ENCODE data around the gene CT45A5.
"Not testable (repeated sequence)": the region's sequence is repeated elsewhere in the genome, so short reads cannot be mapped to it uniquely, and the experiment has no call there.

The CT45A5 gene, protein sequence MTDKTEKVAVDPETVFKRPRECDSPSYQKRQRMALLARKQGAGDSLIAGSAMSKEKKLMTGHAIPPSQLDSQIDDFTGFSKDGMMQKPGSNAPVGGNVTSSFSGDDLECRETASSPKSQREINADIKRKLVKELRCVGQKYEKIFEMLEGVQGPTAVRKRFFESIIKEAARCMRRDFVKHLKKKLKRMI

DNA sequence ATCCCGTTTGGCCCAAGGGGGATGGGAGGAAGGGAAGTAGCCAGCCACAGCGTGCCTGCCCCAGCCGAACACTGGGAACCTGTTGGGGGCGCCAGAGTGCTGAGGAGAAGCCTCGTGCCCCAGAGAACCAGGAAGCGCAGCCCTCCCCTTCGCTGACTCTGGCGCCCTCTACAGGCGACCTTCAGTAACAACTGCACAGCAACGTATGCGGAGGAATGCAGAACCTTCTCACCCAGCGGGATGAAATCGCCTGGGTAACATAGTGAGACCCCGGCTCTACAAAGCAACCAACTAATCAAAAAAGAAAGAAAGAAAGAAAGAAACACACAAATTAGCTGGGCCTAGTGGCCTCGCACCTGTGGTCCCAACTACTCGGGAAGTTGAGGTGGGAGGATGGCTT is at the start of gene CT45A5:
Gene CT45A5 (minus strand): TSS at position 101 of the 400 bp plus-strand sequence. CDS start 3,774 bp downstream, outside the sequence.
- DNase-seq = not testable (repeated sequence)

DNA sequence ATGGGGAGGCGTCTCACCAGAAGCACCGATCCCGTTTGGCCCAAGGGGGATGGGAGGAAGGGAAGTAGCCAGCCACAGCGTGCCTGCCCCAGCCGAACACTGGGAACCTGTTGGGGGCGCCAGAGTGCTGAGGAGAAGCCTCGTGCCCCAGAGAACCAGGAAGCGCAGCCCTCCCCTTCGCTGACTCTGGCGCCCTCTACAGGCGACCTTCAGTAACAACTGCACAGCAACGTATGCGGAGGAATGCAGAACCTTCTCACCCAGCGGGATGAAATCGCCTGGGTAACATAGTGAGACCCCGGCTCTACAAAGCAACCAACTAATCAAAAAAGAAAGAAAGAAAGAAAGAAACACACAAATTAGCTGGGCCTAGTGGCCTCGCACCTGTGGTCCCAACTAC is 34.6 kb upstream of the CT45A5 start, which contains the start of gene CT45A2:
Gene CT45A2 (minus strand): TSS at position 101 of the 400 bp plus-strand sequence. CDS start 3,747 bp downstream, outside the sequence.
- not testable (repeated sequence) for DNase-seq

DNA sequence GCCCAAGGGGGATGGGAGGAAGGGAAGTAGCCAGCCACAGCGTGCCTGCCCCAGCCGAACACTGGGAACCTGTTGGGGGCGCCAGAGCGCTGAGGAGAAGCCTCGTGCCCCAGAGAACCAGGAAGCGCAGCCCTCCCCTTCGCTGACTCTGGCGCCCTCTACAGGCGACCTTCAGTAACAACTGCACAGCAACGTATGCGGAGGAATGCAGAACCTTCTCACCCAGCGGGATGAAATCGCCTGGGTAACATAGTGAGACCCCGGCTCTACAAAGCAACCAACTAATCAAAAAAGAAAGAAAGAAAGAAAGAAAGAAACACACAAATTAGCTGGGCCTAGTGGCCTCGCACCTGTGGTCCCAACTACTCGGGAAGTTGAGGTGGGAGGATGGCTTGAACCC is 17.4 kb upstream of the CT45A5 start, which contains the start of gene CT45A6:
Gene CT45A6 (minus strand): TSS at position 101 of the 400 bp plus-strand sequence. CDS start 3,794 bp downstream, outside the sequence.
- DNase-seq = not testable (repeated sequence)

DNA sequence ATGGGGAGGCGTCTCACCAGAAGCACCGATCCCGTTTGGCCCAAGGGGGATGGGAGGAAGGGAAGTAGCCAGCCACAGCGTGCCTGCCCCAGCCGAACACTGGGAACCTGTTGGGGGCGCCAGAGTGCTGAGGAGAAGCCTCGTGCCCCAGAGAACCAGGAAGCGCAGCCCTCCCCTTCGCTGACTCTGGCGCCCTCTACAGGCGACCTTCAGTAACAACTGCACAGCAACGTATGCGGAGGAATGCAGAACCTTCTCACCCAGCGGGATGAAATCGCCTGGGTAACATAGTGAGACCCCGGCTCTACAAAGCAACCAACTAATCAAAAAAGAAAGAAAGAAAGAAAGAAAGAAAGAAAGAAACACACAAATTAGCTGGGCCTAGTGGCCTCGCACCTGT is 17.2 kb downstream of the CT45A5 start, which contains the start of gene CT45A3:
Gene CT45A3 (minus strand): TSS at position 101 of the 400 bp plus-strand sequence. CDS start 3,747 bp downstream, outside the sequence.
- DNase-seq = not testable (repeated sequence)

DNA sequence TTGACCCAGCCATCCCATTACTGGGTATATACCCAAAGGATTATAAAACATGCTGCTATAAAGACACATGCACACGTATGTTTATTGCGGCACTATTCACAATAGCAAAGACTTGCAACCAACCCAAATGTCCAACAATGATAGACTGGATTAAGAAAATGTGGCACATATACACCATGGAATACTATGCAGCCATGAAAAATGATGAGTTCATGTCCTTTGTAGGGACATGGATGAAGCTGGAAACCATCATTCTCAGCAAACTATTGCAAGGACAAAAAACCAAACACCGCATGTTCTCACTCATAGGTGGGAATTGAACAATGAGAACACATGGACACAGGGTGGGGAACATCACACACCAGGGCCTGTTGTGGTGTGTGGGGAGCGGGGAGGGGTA is 40.6 kb downstream of the CT45A5 start:
- DNase-seq = not testable (repeated sequence)

DNA sequence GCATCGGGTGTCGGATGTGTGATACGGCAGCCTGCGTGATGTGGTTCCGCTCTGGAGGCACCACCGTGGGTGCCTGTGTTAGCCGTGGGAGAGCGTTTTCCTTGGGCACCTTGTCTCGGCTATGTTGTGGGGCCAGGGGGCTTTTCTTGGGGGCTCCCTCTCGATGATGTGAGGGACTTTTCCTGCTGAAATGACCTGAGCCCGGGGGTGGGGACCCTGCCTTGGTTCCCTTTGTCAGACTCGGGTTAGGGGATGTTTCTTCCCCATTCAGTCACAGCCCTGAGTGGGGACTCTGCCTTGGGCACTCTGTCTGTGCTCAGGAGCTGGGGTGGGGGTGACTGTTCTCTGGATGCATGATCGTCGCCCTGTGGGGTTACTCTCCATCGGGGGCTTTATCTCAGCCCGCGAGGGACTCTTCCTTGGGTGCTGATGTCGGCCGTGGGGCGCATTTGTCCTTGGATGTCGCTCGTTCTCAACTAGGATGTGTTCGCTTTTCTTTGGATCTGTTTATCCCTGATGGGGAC is 44.0 kb downstream of the CT45A5 start:
- DNase-seq = no peak

DNA sequence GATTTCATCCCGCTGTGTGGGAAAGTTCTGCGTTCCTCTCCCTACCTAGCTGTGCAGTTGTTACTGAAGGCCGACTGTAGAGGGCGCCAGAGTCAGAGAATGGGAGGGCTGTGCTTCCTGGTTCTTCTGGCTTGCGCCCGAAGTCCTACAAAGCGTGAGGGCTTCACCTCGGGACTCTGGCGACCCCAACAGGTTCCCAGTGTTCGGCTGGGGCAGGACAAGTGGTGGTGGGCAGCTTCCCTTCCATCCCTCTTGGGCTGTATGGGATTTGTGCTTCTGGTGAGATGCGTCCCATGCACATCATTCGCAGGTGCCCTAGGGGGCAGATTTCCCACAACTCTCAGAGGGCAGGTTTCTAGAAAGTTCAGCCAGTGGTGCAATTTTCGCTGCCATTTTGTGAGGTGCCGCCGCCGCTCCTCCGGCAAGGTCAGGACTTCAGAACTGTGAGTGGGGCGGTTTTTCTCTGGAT is 44.6 kb downstream of the CT45A5 start:
- DNase-seq = no peak

DNA sequence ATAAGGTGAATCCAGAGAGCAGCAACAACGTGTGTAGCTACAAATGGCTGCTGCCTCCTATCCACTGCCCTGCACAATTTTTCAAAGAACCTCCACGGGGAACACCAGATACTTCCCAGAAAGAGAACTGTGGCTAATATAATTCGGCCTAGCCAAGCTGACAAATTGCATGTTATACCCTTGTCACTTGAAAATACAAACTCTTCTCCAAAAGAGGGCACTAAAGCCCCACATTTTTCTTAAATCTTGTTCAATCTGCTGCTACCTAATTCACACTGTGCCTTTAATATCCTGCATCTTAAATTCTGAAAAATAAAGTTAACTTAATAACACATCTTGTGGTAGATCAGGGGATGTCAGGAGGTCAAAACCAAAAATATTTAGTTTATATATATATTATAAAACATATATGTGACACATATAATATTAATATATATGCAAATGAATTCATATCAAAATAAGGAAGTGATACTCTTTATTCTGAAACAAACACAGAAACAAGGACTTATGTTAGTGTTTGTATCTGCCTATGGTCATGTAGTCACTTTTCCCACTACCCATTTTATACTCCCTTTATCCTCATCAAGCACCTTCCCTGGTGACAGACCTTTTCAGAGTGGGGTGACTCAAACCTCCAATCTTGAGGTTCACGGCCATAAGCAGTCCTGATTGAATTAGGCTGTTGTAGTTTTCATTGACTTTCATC is 47.8 kb downstream of the CT45A5 start:
- DNase-seq = no peak

DNA sequence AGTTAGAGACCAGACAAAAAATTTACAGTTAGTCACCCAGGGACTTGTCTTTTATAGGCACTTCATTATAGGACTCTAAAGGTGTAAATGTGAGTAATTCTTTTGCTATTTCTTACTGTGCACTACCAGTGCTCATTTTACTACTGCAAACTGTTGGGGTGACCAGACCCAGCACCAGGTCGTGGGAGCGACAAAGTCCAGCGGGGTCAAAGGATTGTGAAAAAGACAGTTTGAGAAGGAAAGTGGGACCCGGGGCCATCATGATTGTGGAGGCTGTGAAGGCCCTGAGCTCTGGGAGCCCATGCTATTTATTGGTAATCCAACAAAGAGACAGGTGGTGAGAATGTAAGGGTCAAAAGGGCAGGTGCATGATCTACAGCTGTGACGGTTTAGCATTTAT is 50.6 kb downstream of the CT45A5 start:
- DNase-seq = not testable (repeated sequence)

All from MV-4-11 (cell line).